A673 (cell line): Measurements from ENCODE around the gene ARFRP1.

Experiments
- CTCF ChIP-seq: fragments of 300-800, 200-600 bp; sonication (generic); conservative IDR thresholded peaks from 2 replicates; pipeline ENCODE4 v1.5.1; 2017; ENCODE audit warnings: low read depth, mild to moderate bottlenecking, antibody characterized with exemption, low read length, moderate library complexity, mixed read lengths
- EZH2 ChIP-seq: fragments of 200-600 bp; sonication (generic); IDR thresholded peaks from 2 replicates; pipeline ENCODE4 v1.6.1; 2017; ENCODE audit warnings: borderline replicate concordance, low read depth, mild to moderate bottlenecking, mixed read lengths, antibody characterized with exemption, low read length; ENCODE audit not compliant: poor library complexity, severe bottlenecking

GRCh38 chr20:63653974-63654668 is 53.7 kb downstream of the ARFRP1 start:
- TF ChIP-seq CTCF (no peak), EZH2 (no peak)
